Posterior cingulate gyrus (tissue), 11 donors: ENCODE data around the gene KAZALD1.
A peak's percentile ranks its signal among the peaks of the same experiment; 100 is the strongest.

ENCODE experiments used
- DNase-seq, 10 donors: peaks; one replicate each; pipeline versions ENCODE4 v3.0.0 to v3.0.0-alpha.2; 2020 to 2021; ENCODE audit warnings: mixed read lengths in 3 of 10
- intact Hi-C: fragments of 100-400 bp; cut with DNase I; formaldehyde crosslinking; loops from one replicate; pipeline ENCODE4 v1.15.1; 2023

KAZALD1 gene

DNA sequence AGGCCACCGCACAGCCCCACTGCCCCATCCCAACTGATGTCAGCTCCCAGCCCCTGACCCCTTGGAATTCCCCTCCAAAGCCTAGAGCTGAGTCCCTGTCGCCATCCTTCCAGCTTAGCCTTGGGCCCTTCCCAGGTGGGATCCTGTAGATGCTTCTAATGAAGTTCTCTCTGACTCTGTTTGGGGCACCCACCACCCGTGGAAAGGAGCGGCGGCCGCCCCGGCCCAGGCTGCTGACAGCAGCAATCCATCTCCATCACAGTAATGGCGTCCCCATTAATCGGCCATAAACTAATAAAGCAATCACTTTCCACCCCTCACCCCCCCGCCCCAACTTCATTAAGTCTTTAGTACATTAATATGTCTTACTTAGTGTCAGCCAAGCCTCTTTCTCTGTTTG, 25.6 kb downstream of the KAZALD1 start:
- peak in 1 of 10 donors; percentile 28 for DNase-seq
- intact Hi-C loops = no loop called here

DNA sequence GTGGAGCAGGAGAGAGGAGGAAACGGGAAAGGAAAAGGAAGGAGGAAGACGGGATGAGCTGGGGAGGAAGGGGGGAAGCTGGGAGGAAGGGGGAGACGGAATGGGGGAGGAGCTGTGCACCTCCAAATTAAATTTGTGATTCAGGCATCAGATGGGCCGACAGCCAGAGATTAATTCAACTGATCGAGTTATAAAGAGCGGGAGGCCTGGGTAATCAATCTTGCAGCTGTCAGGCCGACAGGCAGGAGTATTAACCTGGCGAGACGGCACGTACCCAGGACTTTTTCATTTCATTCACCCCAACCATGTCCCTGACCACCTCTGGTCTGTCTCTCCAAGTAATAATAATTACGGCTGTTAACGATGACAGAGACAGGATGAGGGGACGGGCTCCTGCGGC, 26.2 kb downstream of the KAZALD1 start:
- DNase-seq = peak in 1 of 10 donors; percentile 2
- intact Hi-C loops = no loop called here

DNA sequence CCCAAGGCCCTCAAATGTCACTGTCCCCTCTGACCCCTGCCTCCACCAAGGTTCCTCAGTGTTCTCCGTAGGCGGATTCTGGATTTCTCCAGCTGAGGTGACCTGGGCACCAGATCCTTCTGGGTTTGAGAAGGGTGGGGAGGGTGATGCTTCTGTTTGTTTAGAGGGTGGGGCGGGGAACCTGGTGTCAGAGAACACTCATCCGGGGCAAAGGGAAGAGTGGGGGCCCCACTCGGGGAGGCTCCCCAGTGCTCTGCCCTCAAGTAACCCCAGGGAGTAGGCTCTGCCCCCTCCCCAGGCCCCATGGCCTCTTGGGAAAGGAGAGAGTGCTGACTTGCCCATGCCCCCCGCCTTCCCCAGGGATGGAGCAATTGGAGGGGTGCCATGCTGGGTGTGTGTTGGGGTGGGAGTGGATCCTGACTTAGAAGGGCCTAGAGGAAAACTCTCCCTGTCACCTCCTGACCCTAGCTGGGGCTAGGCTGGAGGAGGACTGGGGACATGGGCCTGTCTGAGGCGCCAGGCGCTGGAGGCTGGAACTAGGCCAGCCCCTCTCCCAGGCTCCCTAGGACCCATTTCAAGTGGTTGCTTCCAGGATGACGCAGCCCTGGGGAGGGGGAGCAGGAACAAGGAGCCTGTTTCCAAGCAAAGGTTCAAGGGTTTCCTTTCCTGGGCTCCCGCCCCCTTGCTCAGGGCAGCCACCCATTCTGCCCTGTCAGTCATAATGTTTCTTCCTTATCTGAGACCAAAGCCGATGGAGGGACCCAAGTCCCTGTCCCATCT, 27.9 kb downstream of the KAZALD1 start:
- intact Hi-C loops = no loop called here
- DNase-seq = peak in 1 of 10 donors; percentile 40

DNA sequence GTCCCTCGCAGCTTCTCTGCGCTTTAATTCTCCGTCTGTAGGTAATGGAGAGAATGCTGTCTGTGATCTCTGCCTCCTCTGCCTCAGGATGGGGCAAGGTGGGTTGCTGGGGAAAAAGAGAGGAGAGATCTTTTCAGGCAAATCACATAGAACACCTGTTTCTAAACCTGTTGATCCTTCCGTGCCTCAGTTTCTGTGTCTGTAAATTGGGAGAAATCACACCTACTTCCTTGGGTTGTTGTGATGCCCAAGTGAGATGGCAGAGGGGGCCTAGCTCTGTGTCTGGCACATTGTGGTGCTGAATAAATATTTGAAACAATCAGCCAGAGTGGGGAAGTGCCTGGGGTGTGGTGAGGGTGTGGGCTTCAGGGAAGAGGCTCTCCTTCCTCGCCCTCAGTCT, 28.8 kb downstream of the KAZALD1 start:
- intact Hi-C loops = no loop called here
- peak in 1 of 10 donors; percentile 8 for DNase-seq

DNA sequence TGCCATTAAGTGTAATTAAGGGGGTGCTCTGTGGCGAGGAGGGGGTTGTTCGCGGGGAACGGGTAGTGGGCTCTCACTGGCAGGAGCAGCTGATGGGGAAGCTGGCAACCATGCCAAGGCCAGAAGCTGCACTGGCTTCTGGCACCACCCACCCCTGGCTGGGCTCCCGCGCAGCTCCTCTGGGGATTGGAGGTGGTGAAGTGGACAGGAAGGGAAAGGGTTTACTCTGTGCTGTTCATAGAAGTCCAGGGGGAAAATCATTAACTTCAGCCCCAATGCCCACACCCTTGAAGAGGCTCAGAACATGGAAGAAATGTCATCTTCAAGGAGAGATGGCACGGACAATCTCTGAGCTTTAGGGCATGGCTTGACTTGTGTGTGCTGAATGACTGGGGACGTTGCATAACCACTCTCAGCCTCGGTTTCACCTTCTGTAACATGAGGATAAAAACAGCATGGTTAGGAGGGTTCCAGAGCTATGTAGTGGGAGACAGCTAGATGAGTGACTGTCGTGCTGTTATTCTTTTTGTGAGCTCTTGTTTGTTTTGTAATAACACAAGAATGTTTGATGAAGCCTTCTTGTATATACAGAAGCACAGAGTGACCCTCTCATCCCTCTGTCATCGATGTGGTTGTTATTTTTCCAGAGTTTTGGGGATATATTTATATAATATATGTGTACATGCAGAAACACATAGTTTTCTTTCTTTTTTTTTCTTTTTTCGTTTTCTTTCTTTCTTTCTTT, 29.9 kb downstream of the KAZALD1 start:
- intact Hi-C loops = no loop called here
- no peak for DNase-seq

DNA sequence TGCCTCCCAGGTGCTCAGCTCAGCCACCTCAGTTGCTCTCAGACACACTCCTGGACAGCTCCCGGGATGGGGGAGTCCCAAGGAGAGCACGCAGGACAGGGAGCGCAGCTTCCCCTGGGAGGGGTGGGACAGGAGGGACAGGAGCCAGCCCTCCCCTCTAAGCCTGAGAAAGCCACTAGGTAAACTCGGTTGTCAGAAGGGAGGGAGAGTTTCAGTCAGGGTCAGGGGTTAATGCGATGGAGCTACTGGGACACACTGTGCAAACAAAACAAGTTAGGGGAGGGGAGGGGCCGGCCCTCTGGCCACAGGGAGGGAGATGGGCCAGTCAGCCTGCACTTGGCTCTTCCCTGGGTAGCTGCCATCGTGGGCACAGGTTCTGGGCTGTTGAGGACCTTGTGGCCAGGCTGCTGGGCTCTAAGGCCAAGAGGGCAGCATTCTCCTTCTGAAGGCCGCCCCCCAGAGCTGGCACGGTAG, 31.1 kb downstream of the KAZALD1 start:
- intact Hi-C loops = no loop called here
- peak in 1 of 10 donors; percentile 72 for DNase-seq

DNA sequence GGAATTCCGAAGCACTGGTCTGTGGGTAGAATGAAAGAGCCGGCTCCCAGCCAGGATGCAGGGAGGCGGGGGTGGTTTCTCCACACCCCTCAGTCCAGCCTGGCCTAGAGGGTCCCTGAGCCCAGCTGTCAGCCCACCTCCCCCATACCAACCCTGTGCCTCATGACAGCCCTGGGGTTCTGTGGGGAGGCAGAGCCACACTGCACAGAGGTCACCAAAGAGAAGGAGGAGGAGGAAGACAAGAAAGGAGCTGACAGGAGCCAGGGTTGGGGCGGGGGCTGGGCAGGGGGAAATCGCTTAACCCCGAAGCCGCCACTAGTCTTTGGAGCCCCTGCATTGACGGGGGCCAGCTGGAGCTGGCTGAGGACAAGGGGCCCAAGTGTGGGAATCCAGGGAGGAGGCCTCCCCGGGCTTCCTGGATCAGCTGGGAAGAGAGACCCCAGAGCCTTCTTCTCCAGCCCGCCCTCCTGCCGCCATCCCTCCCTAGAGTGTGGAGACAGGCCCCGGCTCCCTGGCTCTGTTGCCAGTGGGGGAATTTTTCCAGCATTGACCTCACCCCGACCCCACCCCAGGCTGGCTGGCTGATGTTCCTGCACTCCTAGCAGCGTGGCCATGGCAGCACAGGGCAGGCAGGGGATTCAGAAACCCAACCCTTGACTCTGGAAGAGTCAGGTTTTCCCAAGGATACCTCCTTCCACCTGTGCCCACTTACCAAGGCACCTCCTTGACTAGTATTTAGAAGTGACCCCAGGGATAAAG, 32.5 kb downstream of the KAZALD1 start:
- intact Hi-C loops = no loop called here

DNA sequence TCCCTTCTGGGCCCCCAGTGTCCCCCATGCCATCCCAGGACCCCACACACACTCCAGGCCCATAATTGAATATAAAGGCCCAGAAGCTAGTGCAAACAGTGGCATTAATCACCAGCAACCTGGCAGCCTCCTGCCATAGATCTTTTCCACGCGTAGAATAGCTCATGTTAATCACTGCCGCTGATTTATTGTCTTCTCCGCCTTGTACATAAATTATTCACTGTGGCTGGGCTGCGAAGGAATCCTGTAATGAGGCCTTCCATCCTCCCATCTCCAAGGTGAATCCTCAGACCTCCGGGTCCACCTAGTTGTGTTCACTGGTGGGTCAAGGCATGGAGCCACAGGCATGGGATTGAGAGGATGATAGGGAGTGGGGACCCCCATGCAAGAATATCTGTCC, 33.2 kb downstream of the KAZALD1 start:
- DNase-seq = no peak
- intact Hi-C loops = loop anchor here (1.0 kb wide), 1 partner anchor 47 kb away; no protein-coding TSS in a partner anchor

More for the DNA sequence above, 32.5 kb downstream of the KAZALD1 start:
- peak in 2 of 10 donors; percentile 55 to 77 for DNase-seq

DNA sequence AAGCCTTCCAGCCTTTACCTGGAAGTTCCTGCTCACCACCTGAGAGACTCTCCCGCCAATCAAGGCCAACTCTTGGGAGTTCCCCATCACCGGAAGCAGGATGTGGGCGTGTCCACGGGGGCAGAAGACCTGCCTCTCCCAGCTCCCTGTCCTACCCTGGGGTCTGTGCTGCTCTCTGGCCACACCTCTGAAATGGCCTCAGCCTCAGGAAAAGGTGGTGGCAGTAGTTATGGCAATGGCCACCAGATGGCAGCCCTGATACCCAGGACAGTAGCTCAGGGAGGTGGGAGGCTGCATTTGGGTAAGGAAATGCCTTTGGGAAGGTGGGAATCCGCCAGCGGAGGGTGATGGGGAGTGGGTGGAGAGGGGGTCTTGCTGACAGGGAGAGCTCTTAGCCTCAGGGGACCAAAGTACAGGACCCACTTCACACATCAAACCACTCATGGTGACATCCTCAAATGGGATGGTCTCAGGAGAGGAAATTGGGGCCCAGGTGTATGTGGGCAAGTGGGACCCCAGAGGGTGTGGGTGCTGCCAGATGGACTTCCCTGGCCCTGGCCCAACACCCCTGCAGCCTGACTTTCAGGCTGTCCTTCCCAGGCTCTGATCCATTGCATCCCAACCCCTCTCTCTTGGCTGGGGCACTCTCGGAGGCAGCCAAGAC, 33.9 kb downstream of the KAZALD1 start:
- intact Hi-C loops = loop anchor here (1.0 kb wide), 1 partner anchor 47 kb away; no protein-coding TSS in a partner anchor
- peak in 9 of 10 donors; percentile 15 to 90 (median 47) for DNase-seq

DNA sequence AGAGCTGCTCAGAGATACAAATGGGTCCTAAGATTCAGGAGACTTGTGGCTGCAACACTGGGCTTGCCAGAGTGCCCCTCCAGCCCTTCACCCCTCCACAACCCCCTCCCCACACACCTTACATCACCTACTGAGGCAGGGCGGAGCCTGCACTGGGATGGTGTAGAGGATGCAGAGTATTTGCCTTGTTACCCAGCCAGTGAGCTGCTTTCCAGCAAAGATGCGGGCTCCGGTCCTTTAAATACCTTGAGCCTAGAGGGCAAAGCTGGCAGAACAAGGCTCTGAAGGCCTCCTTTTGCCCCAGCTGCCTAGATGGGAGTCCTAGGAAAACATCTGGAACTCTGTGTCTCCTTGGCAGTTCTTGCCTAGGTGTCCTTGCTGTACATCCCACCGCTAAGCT, 34.6 kb downstream of the KAZALD1 start:
- DNase-seq = peak in 1 of 10 donors; percentile 65
- intact Hi-C loops = no loop called here

DNA sequence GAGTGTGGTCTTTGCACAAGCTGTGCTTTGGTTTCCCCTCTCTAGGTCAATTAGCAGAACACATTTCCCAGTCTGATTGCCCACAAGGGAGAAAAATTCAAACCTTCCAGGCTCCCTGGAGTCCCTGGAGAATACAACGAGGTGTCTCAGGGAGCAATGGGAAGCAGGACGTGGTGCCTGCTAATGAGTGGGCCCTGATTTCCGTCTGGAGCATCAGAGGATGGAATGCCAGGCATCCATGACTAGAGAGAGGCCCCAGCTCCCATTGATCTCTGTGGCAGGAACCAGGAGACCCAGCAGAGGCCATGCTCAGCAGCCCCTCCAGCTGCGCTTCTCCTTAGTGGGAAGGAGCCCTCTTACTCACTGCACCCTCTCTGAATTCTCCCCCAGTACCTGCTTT, 36.1 kb downstream of the KAZALD1 start:
- intact Hi-C loops = no loop called here
- DNase-seq = peak in 2 of 10 donors; percentile 19 to 47

DNA sequence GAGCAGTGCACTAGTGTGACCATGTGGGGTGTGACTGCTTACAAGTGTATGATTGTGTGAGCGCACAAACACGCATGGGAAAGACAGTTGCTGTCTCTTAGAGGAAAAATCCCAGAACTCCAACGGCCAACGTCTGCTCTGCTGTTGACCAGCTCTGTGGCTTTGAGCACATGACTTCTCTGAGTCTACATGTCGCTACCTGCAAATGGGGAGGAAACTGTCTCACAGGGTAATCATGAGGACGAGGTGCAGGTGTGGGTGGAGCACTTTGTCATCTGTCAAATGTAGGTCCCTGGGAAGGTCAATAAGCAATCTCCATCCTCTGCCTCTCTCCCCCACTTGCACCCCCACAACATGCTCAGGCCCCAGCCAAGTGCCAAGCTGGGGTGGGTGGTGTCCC, 38.1 kb downstream of the KAZALD1 start:
- peak in 1 of 10 donors; percentile 7 for DNase-seq
- intact Hi-C loops = no loop called here

DNA sequence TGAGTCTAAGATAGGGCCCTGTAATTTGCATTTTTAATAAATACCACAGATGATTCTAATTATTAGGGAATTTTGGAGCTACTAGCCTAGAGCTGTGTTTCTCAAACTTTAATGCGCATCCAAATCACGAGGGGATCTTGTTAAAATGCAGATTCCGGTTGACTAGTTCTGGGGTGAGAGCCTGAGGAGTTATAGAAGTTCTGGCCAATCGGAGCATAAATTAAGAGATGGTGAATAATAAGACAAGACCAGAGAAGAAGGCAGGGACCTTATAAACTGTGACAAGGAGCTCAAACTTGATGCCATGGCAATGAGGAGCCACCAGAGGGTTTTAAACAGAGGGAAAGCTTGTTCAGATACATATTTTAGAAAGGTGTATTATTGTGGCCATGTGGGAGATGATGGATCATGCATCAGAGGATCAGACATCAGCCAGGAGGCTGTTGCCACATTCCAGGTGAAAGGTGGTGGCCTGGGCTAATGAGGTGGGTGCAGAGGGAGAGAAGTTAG, 39.6 kb downstream of the KAZALD1 start:
- intact Hi-C loops = no loop called here
- no peak for DNase-seq

DNA sequence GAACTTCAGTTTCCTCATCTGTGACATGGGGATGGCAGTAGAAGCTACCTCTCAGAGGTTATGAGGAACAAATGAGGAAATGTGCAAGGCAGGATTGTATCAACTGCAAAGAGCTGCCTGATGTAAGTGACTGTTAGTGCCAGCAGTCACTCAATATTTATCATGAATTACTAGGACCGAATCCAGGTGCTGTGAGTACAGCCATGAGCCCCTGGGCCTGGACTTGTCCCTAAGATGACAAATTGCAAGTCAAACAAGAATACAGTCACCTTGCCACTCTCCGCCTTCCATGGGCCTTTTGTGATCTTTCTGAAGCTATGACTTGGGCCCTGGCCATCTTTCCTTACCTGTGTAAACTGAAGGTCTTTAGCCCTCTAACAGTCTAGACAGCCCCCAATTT, 41.6 kb downstream of the KAZALD1 start:
- peak in 2 of 10 donors; percentile 3 to 39 for DNase-seq
- intact Hi-C loops = no loop called here

DNA sequence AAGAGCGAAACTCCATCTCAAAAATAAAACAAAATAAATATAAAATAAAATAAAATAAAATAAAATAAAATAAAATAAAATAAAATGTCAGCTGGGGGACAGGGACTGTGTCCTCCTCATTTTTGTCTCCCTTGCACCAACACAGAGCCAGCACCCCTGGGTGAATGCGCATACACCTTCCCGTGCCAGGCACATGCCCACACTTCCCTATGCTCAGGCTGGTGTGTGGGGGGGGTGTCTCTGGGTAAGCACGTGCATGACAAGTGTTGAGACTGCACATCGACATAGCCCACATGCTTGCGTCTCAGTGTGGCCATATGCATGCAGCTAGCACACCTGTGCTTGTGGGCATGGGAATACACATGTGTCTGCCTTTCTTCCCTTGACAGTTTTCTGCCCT, 44.6 kb downstream of the KAZALD1 start:
- intact Hi-C loops = no loop called here
- peak in 2 of 10 donors; percentile 25 to 57 for DNase-seq

DNA sequence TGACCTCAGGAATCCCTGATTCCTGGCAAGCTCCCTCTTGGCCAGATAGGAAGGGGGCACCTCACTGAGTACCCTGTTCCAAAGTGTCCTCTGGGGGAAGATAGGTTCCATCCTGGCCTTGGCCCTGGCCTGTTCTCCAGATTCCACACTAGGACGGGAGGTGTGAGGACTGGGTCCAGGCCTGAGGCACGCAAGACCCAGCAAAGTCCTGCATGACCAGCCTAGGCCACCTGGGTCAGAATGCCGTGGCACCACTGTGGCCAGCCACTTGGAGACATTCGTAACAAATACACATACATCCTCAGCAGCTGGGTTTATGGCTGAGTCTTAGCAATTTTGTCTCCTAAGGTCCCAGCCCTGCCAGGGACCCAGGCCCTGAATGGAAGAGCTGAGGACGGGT, 46.0 kb downstream of the KAZALD1 start:
- intact Hi-C loops = no loop called here
- DNase-seq = peak in 2 of 10 donors; percentile 39 to 75

DNA sequence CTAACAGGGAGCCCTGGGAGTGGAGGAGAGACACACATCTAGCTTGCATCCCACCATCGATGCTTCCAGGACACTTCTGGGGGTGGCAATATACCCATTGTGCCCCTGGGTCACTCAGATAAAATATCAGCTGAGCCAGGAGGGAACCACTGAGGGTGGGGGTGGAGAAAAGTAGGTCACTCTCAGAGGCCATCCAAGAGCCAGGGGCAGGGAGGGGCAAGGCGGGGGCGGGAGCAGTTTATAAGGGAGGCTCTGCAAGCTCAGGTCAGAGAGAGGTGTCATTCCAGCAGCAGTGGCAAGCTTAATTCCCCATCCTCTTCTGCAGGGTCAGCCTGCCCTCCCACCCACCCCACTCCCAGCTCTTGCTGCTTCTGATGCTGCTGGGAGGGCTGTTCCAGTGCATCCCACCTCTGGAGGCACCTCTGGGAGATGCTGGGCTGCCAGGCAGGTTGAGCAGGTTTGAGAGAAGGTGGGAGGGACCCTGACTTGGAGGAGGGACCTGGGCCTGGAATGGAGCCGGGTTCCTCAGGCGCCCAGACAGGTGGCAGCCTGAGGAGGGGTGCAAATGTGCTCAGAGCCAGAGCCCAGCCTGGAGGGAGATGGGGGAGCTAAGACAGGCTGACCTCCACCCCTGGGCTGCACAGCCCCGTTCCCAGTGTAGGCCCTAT, 49.2 kb downstream of the KAZALD1 start:
- peak in 2 of 10 donors; percentile 17 to 31 for DNase-seq
- intact Hi-C loops = no loop called here

DNA sequence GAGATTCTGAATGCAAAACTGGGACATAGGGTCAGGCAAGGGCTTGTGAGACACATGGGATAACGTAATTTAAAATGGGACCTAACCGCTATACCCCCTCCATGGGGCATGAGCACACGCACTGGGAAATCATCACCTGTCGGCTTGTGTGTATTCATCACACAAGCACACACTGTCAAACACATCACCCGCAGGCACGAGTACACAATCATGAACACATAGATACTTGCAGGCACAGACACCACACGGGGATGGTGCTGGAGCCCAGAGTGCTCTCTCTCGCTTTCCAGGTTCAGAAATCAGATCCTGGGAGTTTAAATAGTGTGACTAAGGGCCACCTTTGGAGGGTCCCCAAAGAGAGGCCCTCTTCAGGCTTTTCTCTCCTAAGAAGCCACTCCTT, 49.8 kb downstream of the KAZALD1 start:
- intact Hi-C loops = no loop called here
- peak in 1 of 10 donors; percentile 27 for DNase-seq
